Neural cell (in vitro differentiated cells): ENCODE data around the gene PDE3B. TPM values are rescaled to one million over a fixed set of nuclear protein-coding genes. Genes with fewer than 3 reads are reported as not detected.

ENCODE experiments used
- H2AFZ ChIP-seq: fragments of 200-600, 300-800 bp; sonication (generic), shearing (Covaris generic); 2 replicates; pipeline ENCODE4 v1.6.0; 2014; ENCODE audit warnings: low read depth, mild to moderate bottlenecking, antibody characterized with exemption, low read length, moderate library complexity
- H3F3A ChIP-seq: fragments of 200-600 bp; shearing (Covaris generic); 2 replicates; pipeline ENCODE4 v1.6.1; 2016; ENCODE audit warnings: mild to moderate bottlenecking, moderate library complexity, mixed read lengths, antibody characterized with exemption, low read length; ENCODE audit not compliant: insufficient read depth, poor library complexity, severe bottlenecking
- H3K27ac ChIP-seq: fragments of 200-600, 300-800 bp; sonication (generic), shearing (Covaris generic); 2 replicates; pipeline ENCODE4 v1.5.1; 2014; ENCODE audit warnings: mild to moderate bottlenecking, low read length, moderate library complexity
- H3K27me3 ChIP-seq: fragments of 300-800, 200-600 bp; sonication (generic), shearing (Covaris generic); 2 replicates; pipeline ENCODE4 v1.6.0; 2014; ENCODE audit warnings: mild to moderate bottlenecking, low read depth, low read length, moderate library complexity; ENCODE audit not compliant: insufficient read depth
- H3K36me3 ChIP-seq: fragments of 300-800, 200-600 bp; sonication (generic), shearing (Covaris generic); 2 replicates; pipeline ENCODE4 v1.5.1; 2014; ENCODE audit warnings: mild to moderate bottlenecking, antibody characterized with exemption, low read length, moderate library complexity; ENCODE audit not compliant: insufficient read depth
- H3K4me2 ChIP-seq: fragments of 300-800, 200-600 bp; sonication (generic), shearing (Covaris generic); 2 replicates; pipeline ENCODE4 v1.6.0; 2014; ENCODE audit warnings: mild to moderate bottlenecking, low read length
- H3K4me3 ChIP-seq: fragments of 300-800, 200-600 bp; sonication (generic), shearing (Covaris generic); 2 replicates; pipeline ENCODE4 v1.5.1; 2014; ENCODE audit warnings: mild to moderate bottlenecking, low read length, moderate library complexity
- H3K79me2 ChIP-seq: fragments of 200-600 bp; shearing (Covaris generic); replicated peaks from 2 replicates; pipeline ENCODE4 v1.6.0; 2014; ENCODE audit warnings: mild to moderate bottlenecking, low read length, moderate library complexity; ENCODE audit not compliant: insufficient read depth
- H3K9ac ChIP-seq: fragments of 300-800, 200-600 bp; sonication (generic), shearing (Covaris generic); 2 replicates; pipeline ENCODE4 v1.6.1; 2016; ENCODE audit warnings: mild to moderate bottlenecking, low read length, mixed read lengths
- H3K9me2 ChIP-seq: fragments of 200-600 bp; shearing (Covaris generic); 2 replicates; pipeline ENCODE4 v1.6.1; 2016; ENCODE audit warnings: mild to moderate bottlenecking, low read length, mixed read lengths; ENCODE audit not compliant: insufficient read depth
- H3K9me3 ChIP-seq: fragments of 200-600, 300-800 bp; sonication (generic), shearing (Covaris generic); 2 replicates; pipeline ENCODE4 v1.6.1; 2016; ENCODE audit warnings: mild to moderate bottlenecking, mixed run types, low read length, moderate library complexity, mixed read lengths
- H4K20me1 ChIP-seq: fragments of 200-600 bp; shearing (Covaris generic); 2 replicates; pipeline ENCODE4 v1.6.1; 2016; ENCODE audit warnings: mild to moderate bottlenecking, mixed run types; ENCODE audit not compliant: insufficient read depth
- EP300 ChIP-seq: fragments of 450-650 bp; conservative IDR thresholded peaks from 2 replicates; pipeline ENCODE4 v1.6.1; 2014; ENCODE audit warnings: antibody characterized with exemption, mild to moderate bottlenecking, moderate library complexity; ENCODE audit not compliant: poor library complexity, severe bottlenecking
- EZH2 ChIP-seq: fragments of 200-600, 300-800 bp; shearing (Covaris generic), sonication (generic); IDR thresholded peaks from 2 replicates; pipeline ENCODE4 v1.6.1; 2014; ENCODE audit warnings: antibody characterized with exemption, low read length, borderline replicate concordance, mild to moderate bottlenecking; ENCODE audit not compliant: insufficient read depth, poor library complexity, severe bottlenecking
- MXI1 ChIP-seq: fragments of 450-650 bp; conservative IDR thresholded peaks from 2 replicates; pipeline ENCODE4 v1.6.1; 2014; ENCODE audit warnings: antibody characterized with exemption, mild to moderate bottlenecking; ENCODE audit not compliant: poor library complexity, severe bottlenecking
- POLR2AphosphoS5 ChIP-seq: IDR thresholded peaks from 2 replicates; pipeline ENCODE4 v1.6.1; 2012
- RAD21 ChIP-seq: fragments of 450-650 bp; conservative IDR thresholded peaks from 2 replicates; pipeline ENCODE4 v1.6.1; 2014; ENCODE audit warnings: antibody characterized with exemption, mild to moderate bottlenecking, moderate library complexity
- SMC3 ChIP-seq: fragments of 450-650 bp; conservative IDR thresholded peaks from 2 replicates; pipeline ENCODE4 v1.6.1; 2014; ENCODE audit warnings: antibody characterized with exemption, mild to moderate bottlenecking, moderate library complexity; ENCODE audit not compliant: poor library complexity
- TAF1 ChIP-seq: IDR thresholded peaks from 2 replicates; pipeline ENCODE4 v1.6.1; 2012; ENCODE audit warnings: low read depth
- polyA plus RNA-seq: library from polyadenylated mRNA; depleted of rRNA; stranded (reverse); fragments of >200 nt; gene quantifications from 2 replicates; pipeline ENCODE4 v1.2.3, GENCODE V29; 2014
- TF ChIP-seq, protein P1 (sequence below): IDR thresholded peaks from 2 replicates; pipeline ENCODE4 v1.6.1; 2012; ENCODE audit warnings: borderline replicate concordance
- TF ChIP-seq, protein P2 (sequence below): fragments of 450-650 bp; IDR thresholded peaks from 2 replicates; pipeline ENCODE4 v1.5.1; 2014; ENCODE audit warnings: antibody characterized with exemption, mild to moderate bottlenecking, moderate library complexity; ENCODE audit not compliant: poor library complexity, severe bottlenecking

PDE3B gene
- polyA plus RNA-seq, 1 donor from 2014 or later = 13.8 TPM

DNA sequence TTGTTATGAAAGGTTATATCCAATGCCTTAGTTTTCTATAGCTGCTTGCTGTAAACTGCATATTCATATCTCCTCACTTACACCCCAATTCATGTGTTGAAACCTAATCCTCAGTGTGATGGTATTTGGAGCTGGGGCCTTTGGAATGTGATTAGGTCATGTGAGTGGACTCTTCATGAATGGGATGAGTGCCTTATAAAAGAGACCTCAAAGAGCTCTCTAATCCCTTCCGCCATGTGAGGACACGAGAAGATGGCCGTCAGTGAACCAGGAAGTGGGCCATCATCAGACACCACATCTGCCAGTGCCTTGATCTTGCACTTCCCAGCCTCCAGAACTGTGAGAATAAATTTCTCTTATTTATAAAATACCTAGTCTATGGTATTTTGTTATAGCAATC lies 169.2 kb downstream of the PDE3B start:
- Histone ChIP-seq H3K4me2 (no peak overlapping the region), H3K36me3 (no peaks in the 10 kb centered on the region), H3K27ac (no peak overlapping the region), H2AFZ (no peak overlapping the region), H3K79me2 (no peaks in the 10 kb centered on the region), H3K9me2 (no peaks in the 10 kb centered on the region), H3K27me3 (no peaks in the 10 kb centered on the region), H4K20me1 (no peaks in the 10 kb centered on the region), H3K9me3 (no peaks in the 10 kb centered on the region), H3K4me3 (no peak overlapping the region), H3K9ac (no peak overlapping the region), H3F3A (no peaks in the 10 kb centered on the region)
- TF ChIP-seq RAD21 (no peak), SMC3 (no peak), MXI1 (no peak), TAF1 (no peak), POLR2AphosphoS5 (no peak), EP300 (no peak), EZH2 (no peak)
- TF ChIP-seq, protein P1, sequence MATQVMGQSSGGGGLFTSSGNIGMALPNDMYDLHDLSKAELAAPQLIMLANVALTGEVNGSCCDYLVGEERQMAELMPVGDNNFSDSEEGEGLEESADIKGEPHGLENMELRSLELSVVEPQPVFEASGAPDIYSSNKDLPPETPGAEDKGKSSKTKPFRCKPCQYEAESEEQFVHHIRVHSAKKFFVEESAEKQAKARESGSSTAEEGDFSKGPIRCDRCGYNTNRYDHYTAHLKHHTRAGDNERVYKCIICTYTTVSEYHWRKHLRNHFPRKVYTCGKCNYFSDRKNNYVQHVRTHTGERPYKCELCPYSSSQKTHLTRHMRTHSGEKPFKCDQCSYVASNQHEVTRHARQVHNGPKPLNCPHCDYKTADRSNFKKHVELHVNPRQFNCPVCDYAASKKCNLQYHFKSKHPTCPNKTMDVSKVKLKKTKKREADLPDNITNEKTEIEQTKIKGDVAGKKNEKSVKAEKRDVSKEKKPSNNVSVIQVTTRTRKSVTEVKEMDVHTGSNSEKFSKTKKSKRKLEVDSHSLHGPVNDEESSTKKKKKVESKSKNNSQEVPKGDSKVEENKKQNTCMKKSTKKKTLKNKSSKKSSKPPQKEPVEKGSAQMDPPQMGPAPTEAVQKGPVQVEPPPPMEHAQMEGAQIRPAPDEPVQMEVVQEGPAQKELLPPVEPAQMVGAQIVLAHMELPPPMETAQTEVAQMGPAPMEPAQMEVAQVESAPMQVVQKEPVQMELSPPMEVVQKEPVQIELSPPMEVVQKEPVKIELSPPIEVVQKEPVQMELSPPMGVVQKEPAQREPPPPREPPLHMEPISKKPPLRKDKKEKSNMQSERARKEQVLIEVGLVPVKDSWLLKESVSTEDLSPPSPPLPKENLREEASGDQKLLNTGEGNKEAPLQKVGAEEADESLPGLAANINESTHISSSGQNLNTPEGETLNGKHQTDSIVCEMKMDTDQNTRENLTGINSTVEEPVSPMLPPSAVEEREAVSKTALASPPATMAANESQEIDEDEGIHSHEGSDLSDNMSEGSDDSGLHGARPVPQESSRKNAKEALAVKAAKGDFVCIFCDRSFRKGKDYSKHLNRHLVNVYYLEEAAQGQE = no peak
- TF ChIP-seq, protein P2, sequence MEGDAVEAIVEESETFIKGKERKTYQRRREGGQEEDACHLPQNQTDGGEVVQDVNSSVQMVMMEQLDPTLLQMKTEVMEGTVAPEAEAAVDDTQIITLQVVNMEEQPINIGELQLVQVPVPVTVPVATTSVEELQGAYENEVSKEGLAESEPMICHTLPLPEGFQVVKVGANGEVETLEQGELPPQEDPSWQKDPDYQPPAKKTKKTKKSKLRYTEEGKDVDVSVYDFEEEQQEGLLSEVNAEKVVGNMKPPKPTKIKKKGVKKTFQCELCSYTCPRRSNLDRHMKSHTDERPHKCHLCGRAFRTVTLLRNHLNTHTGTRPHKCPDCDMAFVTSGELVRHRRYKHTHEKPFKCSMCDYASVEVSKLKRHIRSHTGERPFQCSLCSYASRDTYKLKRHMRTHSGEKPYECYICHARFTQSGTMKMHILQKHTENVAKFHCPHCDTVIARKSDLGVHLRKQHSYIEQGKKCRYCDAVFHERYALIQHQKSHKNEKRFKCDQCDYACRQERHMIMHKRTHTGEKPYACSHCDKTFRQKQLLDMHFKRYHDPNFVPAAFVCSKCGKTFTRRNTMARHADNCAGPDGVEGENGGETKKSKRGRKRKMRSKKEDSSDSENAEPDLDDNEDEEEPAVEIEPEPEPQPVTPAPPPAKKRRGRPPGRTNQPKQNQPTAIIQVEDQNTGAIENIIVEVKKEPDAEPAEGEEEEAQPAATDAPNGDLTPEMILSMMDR = no peak

DNA sequence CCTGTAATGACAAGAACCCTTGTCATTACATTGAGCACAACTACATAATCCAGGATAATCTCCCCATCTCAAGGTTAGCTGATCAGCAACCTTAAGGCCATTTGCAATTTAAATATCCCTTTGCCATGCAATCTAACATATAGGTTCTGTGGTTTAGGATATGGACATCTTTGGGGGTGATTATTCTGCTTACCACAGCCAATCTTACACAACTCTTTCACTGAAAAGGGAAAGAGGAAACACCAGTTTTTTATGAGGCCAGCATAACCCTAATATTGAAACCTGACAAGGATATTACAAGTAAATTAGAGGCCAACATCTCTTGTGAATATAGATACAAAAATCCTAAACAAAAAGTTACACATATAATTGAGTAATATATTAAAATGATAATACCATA lies 169.9 kb downstream of the PDE3B start:
- TF ChIP-seq MXI1 = no peak
- TF ChIP-seq TAF1 = no peak
- TF ChIP-seq, protein P1 = no peak
- no peak for TF ChIP-seq RAD21
- no peak for TF ChIP-seq SMC3
- no peak for TF ChIP-seq EZH2
- TF ChIP-seq EP300 = no peak
- TF ChIP-seq, protein P2 = no peak
- no peak for TF ChIP-seq POLR2AphosphoS5
- Histone ChIP-seq H3K79me2 (no peaks in the 10 kb centered on the region), H3K4me3 (no peak overlapping the region), H3K27me3 (no peaks in the 10 kb centered on the region), H3K4me2 (no peak overlapping the region), H3K36me3 (no peaks in the 10 kb centered on the region), H3K9ac (no peak overlapping the region), H3F3A (no peaks in the 10 kb centered on the region), H3K9me3 (no peaks in the 10 kb centered on the region), H4K20me1 (no peaks in the 10 kb centered on the region), H2AFZ (no peak overlapping the region), H3K27ac (no peak overlapping the region), H3K9me2 (no peaks in the 10 kb centered on the region)
